HepG2 (cell line): ENCODE measurements around the gene MXRA7. TPM values are rescaled to one million over a fixed set of nuclear protein-coding genes. Genes with fewer than 3 reads are reported as not detected.
A peak's percentile ranks its signal among the peaks of the same experiment; 100 is the strongest.

ENCODE experiments used
- CSRNP1 ChIP-seq: sonication (generic); formaldehyde crosslinking; IDR thresholded peaks from 2 replicates; pipeline ENCODE4 v1.8.1; 2023; ENCODE audit warnings: mild to moderate bottlenecking, missing genetic modification reagents
- GPN1 ChIP-seq: sonication (generic); formaldehyde crosslinking; IDR thresholded peaks from 2 replicates; pipeline ENCODE4 v1.5.1; 2020; ENCODE audit warnings: missing genetic modification reagents, borderline replicate concordance
- HNF4G ChIP-seq, 2 experiments: sonication (generic) in 1 of 2; formaldehyde crosslinking in 1 of 2; IDR thresholded peaks; 2 replicates each; pipeline versions ENCODE4 v1.4.0 to v1.6.1; 2011 to 2020; ENCODE audit warnings: borderline replicate concordance in 2 of 2, low read depth in 2 of 2, mild to moderate bottlenecking in 2 of 2, low read length in 1 of 2, missing genetic modification reagents in 1 of 2, moderate library complexity in 1 of 2
- IKZF4 ChIP-seq: sonication (generic); formaldehyde crosslinking; IDR thresholded peaks from 2 replicates; pipeline ENCODE4 v1.5.1; 2020; ENCODE audit warnings: borderline replicate concordance, mild to moderate bottlenecking, low read depth, missing genetic modification reagents; ENCODE audit errors: not compliant biosample characterization
- KDM4B ChIP-seq: sonication (generic); formaldehyde crosslinking; IDR thresholded peaks from 2 replicates; pipeline ENCODE4 v1.4.0; 2020; ENCODE audit warnings: missing genetic modification reagents
- KLF13 ChIP-seq: sonication (generic); formaldehyde crosslinking; IDR thresholded peaks from 2 replicates; pipeline ENCODE4 v1.4.0; 2020; ENCODE audit warnings: mild to moderate bottlenecking, missing genetic modification reagents
- NFKB2 ChIP-seq: sonication (generic); formaldehyde crosslinking; IDR thresholded peaks from 2 replicates; pipeline ENCODE4 v1.4.0; 2020; ENCODE audit warnings: missing genetic modification reagents, borderline replicate concordance
- NKX3-1 ChIP-seq: sonication (generic); formaldehyde crosslinking; IDR thresholded peaks from 2 replicates; pipeline ENCODE4 v1.5.0; 2020; ENCODE audit warnings: missing genetic modification reagents
- NR2C2 ChIP-seq: sonication (generic); formaldehyde crosslinking; IDR thresholded peaks from 2 replicates; pipeline ENCODE4 v1.4.0; 2020; ENCODE audit warnings: missing genetic modification reagents, mild to moderate bottlenecking, moderate library complexity, borderline replicate concordance
- SP2 ChIP-seq: sonication (generic); formaldehyde crosslinking; IDR thresholded peaks from 2 replicates; pipeline ENCODE4 v1.5.1; 2020; ENCODE audit warnings: mild to moderate bottlenecking, missing genetic modification reagents
- TMF1 ChIP-seq: sonication (generic); formaldehyde crosslinking; IDR thresholded peaks from 2 replicates; pipeline ENCODE4 v1.8.1; 2022; ENCODE audit warnings: low read depth, missing genetic modification reagents
- ZBTB4 ChIP-seq: sonication (generic); formaldehyde crosslinking; IDR thresholded peaks from 2 replicates; pipeline ENCODE4 v1.4.0; 2020; ENCODE audit warnings: missing genetic modification reagents, mild to moderate bottlenecking, borderline replicate concordance
- ZEB1 ChIP-seq: IDR thresholded peaks from 2 replicates; pipeline ENCODE4 v1.6.1; 2012; ENCODE audit warnings: mild to moderate bottlenecking, low read depth, inconsistent platforms; ENCODE audit not compliant: insufficient replicate concordance
- ZFP91 ChIP-seq: sonication (generic); formaldehyde crosslinking; IDR thresholded peaks from 2 replicates; pipeline ENCODE4 v1.9.0; 2022; ENCODE audit warnings: missing genetic modification reagents, mild to moderate bottlenecking, borderline replicate concordance
- ZNF18 ChIP-seq: sonication (generic); formaldehyde crosslinking; IDR thresholded peaks from 2 replicates; pipeline ENCODE4 v1.8.0; 2022; ENCODE audit warnings: mild to moderate bottlenecking, missing genetic modification reagents; ENCODE audit not compliant: insufficient replicate concordance
- ZNF33B ChIP-seq: sonication (generic); formaldehyde crosslinking; IDR thresholded peaks from 2 replicates; pipeline ENCODE4 v1.5.1; 2020; ENCODE audit warnings: mild to moderate bottlenecking, missing genetic modification reagents
- ZNF567 ChIP-seq: sonication (generic); formaldehyde crosslinking; IDR thresholded peaks from 2 replicates; pipeline ENCODE4 v1.8.1; 2023; ENCODE audit warnings: mild to moderate bottlenecking, missing genetic modification reagents, borderline replicate concordance
- ZNF598 ChIP-seq: sonication (generic); formaldehyde crosslinking; IDR thresholded peaks from 2 replicates; pipeline ENCODE4 v1.5.1; 2020; ENCODE audit warnings: mild to moderate bottlenecking, missing genetic modification reagents, borderline replicate concordance
- ZNF616 ChIP-seq: sonication (generic); formaldehyde crosslinking; IDR thresholded peaks from 2 replicates; pipeline ENCODE4 v1.5.0; 2020; ENCODE audit warnings: low read depth, mild to moderate bottlenecking, missing genetic modification reagents
- ZNF777 ChIP-seq: sonication (generic); formaldehyde crosslinking; IDR thresholded peaks from 2 replicates; pipeline ENCODE4 v1.4.0; 2020; ENCODE audit warnings: missing genetic modification reagents
- ZNF788 ChIP-seq: sonication (generic); formaldehyde crosslinking; IDR thresholded peaks from 2 replicates; pipeline ENCODE4 v1.5.0; 2020; ENCODE audit warnings: mild to moderate bottlenecking, missing genetic modification reagents, borderline replicate concordance
- ZSCAN12 ChIP-seq: sonication (generic); formaldehyde crosslinking; IDR thresholded peaks from 2 replicates; pipeline ENCODE4 v1.9.0; 2021; ENCODE audit warnings: mild to moderate bottlenecking, missing genetic modification reagents
- polyA plus RNA-seq, 8 experiments: library from polyadenylated mRNA; depleted of rRNA in 3 of 8; stranded (reverse) in 7 of 8; unstranded in 1 of 8; fragments of >200 nt; fragmentation: Illumina TruSeq in 4 of 8; extraction: Trizol in 4 of 8; gene quantifications; 2 replicates each; pipeline versions ENCODE4 v1.2.1 to v1.2.3, GENCODE V29; 2011 to 2016; ENCODE audit warnings: low read depth in 4 of 8, missing spikeins in 1 of 8, mixed read lengths in 1 of 8; ENCODE audit not compliant: insufficient read depth in 1 of 8
- total RNA-seq, 5 experiments: library from RNA; depleted of rRNA; stranded (reverse); fragments of >200 nt; fragmentation: Illumina TruSeq; extraction: Trizol; gene quantifications; 2 replicates each; pipeline ENCODE4 v1.2.3, GENCODE V29; 2016; ENCODE audit warnings: low read depth in 1 of 5

MXRA7 gene
- total and polyA plus RNA-seq, 2 of the 13 experiments (the other 11 are each of a cell fraction or from before 2014, with no cell fraction given) = 44.8 to 112 TPM

- 0 out of 2 replicates have a peak, but pooled peaks have one; percentile 26 for TF ChIP-seq ZFP91 (CRISPR knock-in tag)
- TF ChIP-seq IKZF4 (CRISPR knock-in tag) = no peak
- no peak for TF ChIP-seq TMF1
- TF ChIP-seq NFKB2 (CRISPR knock-in tag) = no peak
- TF ChIP-seq NR2C2 (CRISPR knock-in tag) = no peak
- no peak for TF ChIP-seq KDM4B (CRISPR knock-in tag)
- no peak for TF ChIP-seq ZNF788
- no peak for TF ChIP-seq ZBTB4
- TF ChIP-seq ZEB1 = no peak
- TF ChIP-seq ZNF33B = 0 out of 2 replicates have a peak, but pooled peaks have one; percentile 29
- no peak for TF ChIP-seq GPN1
- TF ChIP-seq ZSCAN12 (CRISPR knock-in tag) = no peak
- no peak for TF ChIP-seq CSRNP1 (CRISPR knock-in tag)
- TF ChIP-seq ZNF18 (CRISPR knock-in tag) = peak; percentile 21
- no peak for TF ChIP-seq ZNF616 (CRISPR knock-in tag)
- TF ChIP-seq KLF13 (CRISPR knock-in tag) = no peak
- TF ChIP-seq SP2 = no peak
- TF ChIP-seq ZNF777 (CRISPR knock-in tag) = no peak
- TF ChIP-seq ZNF567 (CRISPR knock-in tag) = no peak
- TF ChIP-seq ZNF598 (CRISPR knock-in tag) = peak; percentile 74; the same call in 1 of the 2 replicates
- no peak for TF ChIP-seq NKX3-1 (CRISPR knock-in tag)
- no peak for TF ChIP-seq HNF4G (IDR thresholded peaks at IDR 0.05; ENCODE audit: borderline replicate concordance, low read depth, low read length)
- no peak for TF ChIP-seq HNF4G (CRISPR knock-in tag; IDR thresholded peaks at IDR 0.05; ENCODE audit: borderline replicate concordance, low read depth)
Measured at GRCh38 chr17:76645481-76645880, 65.3 kb downstream of the MXRA7 start (continued).
